Activated B cell treated with CpG ODN at 0.5 μM for 24 hours (primary cell): Measurements from ENCODE around the gene USP20. TPM values are rescaled to one million over a fixed set of nuclear protein-coding genes. Genes with fewer than 3 reads are reported as not detected.

Experiments
- ATAC-seq: fragments of 200-7000 bp; cut with Tn5 transposase; one replicate; pipeline ENCODE4 v1.10.0; 2021; ENCODE audit warnings: low read depth, mild to moderate bottlenecking, moderate library complexity
- CTCF ChIA-PET: fragments of 350-600 bp; sonication (Branson Sonifier 250); formaldehyde crosslinking; loops from one replicate; lab custom pipeline; 2021; ENCODE audit warnings: antibody characterized with exemption; lab: Charles Lee
- POLR2A ChIA-PET: fragments of 350-600 bp; sonication (Branson Sonifier 250); formaldehyde crosslinking; loops from one replicate; lab custom pipeline; 2021; ENCODE audit warnings: antibody characterized with exemption; lab: Charles Lee
- DNase-seq: peaks from one replicate; pipeline ENCODE4 v3.0.0; 2022
- H3K27ac Mint-ChIP-seq: one replicate; pipeline ENCODE4 v1.8.0; 2020; ENCODE audit warnings: mixed read lengths
- H3K27me3 Mint-ChIP-seq: one replicate; pipeline ENCODE4 v1.8.0; 2021; ENCODE audit warnings: mixed read lengths
- H3K36me3 Mint-ChIP-seq: one replicate; pipeline ENCODE4 v1.8.0; 2021; ENCODE audit warnings: low read depth, mixed read lengths
- H3K4me1 Mint-ChIP-seq: one replicate; pipeline ENCODE4 v1.8.0; 2021; ENCODE audit warnings: mixed read lengths
- H3K4me3 Mint-ChIP-seq: one replicate; pipeline ENCODE4 v1.8.0; 2020; ENCODE audit warnings: mild to moderate bottlenecking, mixed read lengths
- H3K9me3 Mint-ChIP-seq: one replicate; pipeline ENCODE4 v1.8.0; 2020; ENCODE audit warnings: mixed read lengths
- CTCF ChIP-seq: fragments of 200-600 bp; IDR thresholded peaks from one replicate; pipeline ENCODE4 v1.8.0; 2022; ENCODE audit warnings: antibody characterized with exemption, mild to moderate bottlenecking
- intact Hi-C: fragments of 100-400 bp; cut with micrococcal nuclease; formaldehyde crosslinking; loops from one replicate; pipeline ENCODE4 v1.15.1; 2024
- total RNA-seq: library from RNA; stranded (reverse); gene quantifications from 2 replicates; pipeline ENCODE4 v1.2.3, GENCODE V29; 2022

The USP20 gene
- total RNA-seq, 1 donor from 2014 or later: 31.6 TPM

GRCh38 chr9:129835860-129836223 lies 584 bp downstream of the USP20 start:
- Mint-ChIP-seq H3K36me3 (peaks cover 25% of the 10 kb centered on the region), H3K27ac (peak overlapping the region; percentile 88), H3K9me3 (no peaks in the 10 kb centered on the region), H3K4me1 (peaks cover 46% of the 10 kb centered on the region), H3K27me3 (no peaks in the 10 kb centered on the region), H3K4me3 (peak overlapping the region; percentile 92)
- TF ChIP-seq CTCF: no peak
- DNase-seq (no peak), ATAC-seq (no peak)
- intact Hi-C loops: loop anchor here (1.0 to 5.0 kb wide), 6 partner anchors 12 to 404 kb away; partner anchors contain the start of genes FNBP1, TOR1A and TOR1B
- ChIA-PET POLR2A (interaction anchor here (0.6 to 3.5 kb wide), 7 partner anchors 14 to 293 kb away, joined by 3 to 28 read pairs (median 4); no protein-coding TSS in a partner anchor), CTCF (interaction anchor here (3.0 kb wide), 1 partner anchor 50 kb away, joined by 13 read pairs; no protein-coding TSS in a partner anchor)

GRCh38 chr9:129836311-129837007 lies 1.2 kb downstream of the USP20 start:
- Mint-ChIP-seq H3K27me3 (no peaks in the 10 kb centered on the region), H3K9me3 (no peaks in the 10 kb centered on the region), H3K4me3 (peak overlapping the region; percentile 92), H3K4me1 (peaks cover 49% of the 10 kb centered on the region), H3K36me3 (peaks cover 22% of the 10 kb centered on the region), H3K27ac (peak overlapping the region; percentile 88)
- intact Hi-C loops: loop anchor here (1.0 to 5.0 kb wide), 2 partner anchors 206 to 263 kb away; partner anchors contain the start of gene FNBP1
- DNase-seq (peak; percentile 30), ATAC-seq (no peak)
- no peak for TF ChIP-seq CTCF
- ChIA-PET CTCF (interaction anchor here (3.0 kb wide), 1 partner anchor 49 kb away, joined by 13 read pairs; no protein-coding TSS in a partner anchor), POLR2A (interaction anchor here (1.2 to 3.5 kb wide), 4 partner anchors 14 to 292 kb away, joined by 3 to 28 read pairs (median 7); no protein-coding TSS in a partner anchor)

GRCh38 chr9:129838707-129839259 lies 3.5 kb downstream of the USP20 start:
- Mint-ChIP-seq H3K9me3 (no peaks in the 10 kb centered on the region), H3K4me3 (no peak overlapping the region), H3K36me3 (peaks cover 10% of the 10 kb centered on the region), H3K27me3 (no peaks in the 10 kb centered on the region), H3K27ac (no peak overlapping the region), H3K4me1 (peaks cover 43% of the 10 kb centered on the region)
- ATAC-seq (no peak), DNase-seq (no peak)
- intact Hi-C loops: loop anchor here (5.0 kb wide), 1 partner anchor 204 kb away; the partner anchor contains the start of gene FNBP1
- no peak for TF ChIP-seq CTCF
- ChIA-PET POLR2A (interaction anchor here (0.6 kb wide), 2 partner anchors 71 to 87 kb away, joined by 4 to 8 read pairs; no protein-coding TSS in a partner anchor), CTCF (no interaction called here)

DNA sequence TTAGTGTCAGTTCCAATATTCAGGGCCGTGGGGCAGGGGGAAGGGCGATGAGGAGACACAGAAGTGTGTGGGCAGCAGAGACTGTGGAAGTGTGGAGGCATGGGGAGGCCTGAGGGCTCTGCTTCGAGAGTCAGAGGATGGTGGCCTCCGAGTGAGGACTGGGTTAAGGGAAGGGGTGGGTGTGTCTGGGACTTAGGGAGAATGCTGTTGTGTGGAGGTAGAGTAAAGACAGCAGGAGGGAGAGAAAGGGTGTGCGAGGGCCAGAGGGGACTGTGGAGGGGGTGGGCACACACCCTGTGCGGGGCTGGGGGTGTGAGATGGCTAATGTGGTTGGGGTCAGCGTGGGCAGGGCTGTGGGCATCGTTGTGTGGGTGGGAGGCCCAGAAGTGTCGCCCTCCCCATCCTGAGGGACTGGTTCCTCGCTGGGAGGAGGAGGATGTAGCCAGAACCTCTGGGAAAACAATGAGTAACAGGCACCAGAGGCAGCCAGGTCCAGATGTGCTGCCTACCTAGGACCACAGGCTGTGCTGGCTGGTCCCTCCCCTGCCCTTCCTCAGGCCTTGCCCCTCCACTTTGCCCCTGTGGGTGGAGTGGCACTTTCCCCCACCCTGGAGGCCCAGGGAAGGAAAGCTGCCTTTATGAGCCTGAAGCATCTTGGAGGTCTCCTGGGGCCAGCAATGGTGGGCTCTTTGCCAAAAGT lies 4.2 kb downstream of the USP20 start:
- Mint-ChIP-seq H3K4me3 (no peak overlapping the region), H3K36me3 (peaks cover 8% of the 10 kb centered on the region), H3K27me3 (no peaks in the 10 kb centered on the region), H3K27ac (no peak overlapping the region), H3K9me3 (no peaks in the 10 kb centered on the region), H3K4me1 (peaks cover 36% of the 10 kb centered on the region)
- no peak for TF ChIP-seq CTCF
- ChIA-PET POLR2A (interaction anchor here (0.6 kb wide), 1 partner anchor 86 kb away, joined by 8 read pairs; no protein-coding TSS in a partner anchor), CTCF (no interaction called here)
- DNase-seq: no peak
- intact Hi-C loops: loop anchor here (5.0 kb wide), 1 partner anchor 203 kb away; the partner anchor contains the start of gene FNBP1
- ATAC-seq: no peak
